Mesenchymal stem cell (in vitro differentiated cells and primary cell): ENCODE results near the gene KCNQ5.

Experiments used
- DNase-seq: peaks from one replicate; pipeline ENCODE4 v3.0.0-alpha.2; 2013
- H2AFZ ChIP-seq: one replicate; pipeline ENCODE4 v1.6.1; 2013; ENCODE audit warnings: low read depth, mild to moderate bottlenecking, control low read depth, inconsistent platforms, low read length, moderate library complexity
- H2AK5ac ChIP-seq: 2 replicates; pipeline ENCODE4 v1.6.1; 2013; ENCODE audit warnings: low read length, moderate library complexity, mild to moderate bottlenecking, inconsistent platforms; ENCODE audit not compliant: severe bottlenecking
- H2BK120ac ChIP-seq: one replicate; pipeline ENCODE4 v1.6.1; 2013; ENCODE audit warnings: low read depth, mild to moderate bottlenecking, inconsistent platforms, low read length, moderate library complexity
- H2BK12ac ChIP-seq, 2 experiments: one replicate each; pipeline ENCODE4 v1.6.1; 2013; ENCODE audit warnings: inconsistent platforms in 2 of 2, low read length in 2 of 2, mild to moderate bottlenecking in 2 of 2, moderate library complexity in 2 of 2, control low read depth in 1 of 2
- H2BK15ac ChIP-seq: one replicate; pipeline ENCODE4 v1.6.1; 2013; ENCODE audit warnings: mild to moderate bottlenecking, low read depth, inconsistent platforms; ENCODE audit not compliant: poor library complexity, severe bottlenecking
- H2BK5ac ChIP-seq: 2 replicates; pipeline ENCODE4 v1.6.1; 2013; ENCODE audit warnings: low read depth, mild to moderate bottlenecking, low read length, control low read depth, inconsistent platforms; ENCODE audit not compliant: poor library complexity, severe bottlenecking
- H3K14ac ChIP-seq, 2 experiments: one replicate each; pipeline ENCODE4 v1.6.1; 2013; ENCODE audit warnings: inconsistent platforms in 2 of 2, low read length in 2 of 2, control low read depth in 1 of 2, mild to moderate bottlenecking in 1 of 2, moderate library complexity in 1 of 2
- H3K18ac ChIP-seq, 2 experiments: one replicate each; pipeline ENCODE4 v1.6.1; 2013; ENCODE audit warnings: inconsistent platforms in 2 of 2, low read length in 2 of 2, control low read depth in 1 of 2, low read depth in 1 of 2, mild to moderate bottlenecking in 1 of 2
- H3K23ac ChIP-seq, 2 experiments: one replicate each; pipeline ENCODE4 v1.6.1; 2013; ENCODE audit warnings: inconsistent platforms in 2 of 2, low read length in 2 of 2, mild to moderate bottlenecking in 2 of 2, moderate library complexity in 2 of 2, control low read depth in 1 of 2
- H3K27ac ChIP-seq: 2 replicates; pipeline ENCODE4 v1.5.1; 2013; ENCODE audit warnings: mild to moderate bottlenecking, moderate library complexity, low read length, control low read depth, inconsistent platforms; ENCODE audit not compliant: poor library complexity, severe bottlenecking
- H3K27me3 ChIP-seq, 2 experiments: 2 replicates each; pipeline versions ENCODE4 v1.6.1 to v1.7.0; 2013; ENCODE audit warnings: low read length in 2 of 2, mild to moderate bottlenecking in 2 of 2, moderate library complexity in 2 of 2, control low read depth in 1 of 2, inconsistent platforms in 1 of 2; ENCODE audit not compliant: control insufficient read depth in 1 of 2, insufficient read depth in 1 of 2
- H3K36me3 ChIP-seq, 2 experiments: 2 replicates each; pipeline versions ENCODE4 v1.6.1 to v1.7.0; 2013; ENCODE audit warnings: low read length in 2 of 2, control low read depth in 1 of 2, inconsistent platforms in 1 of 2, low read depth in 1 of 2, mild to moderate bottlenecking in 1 of 2; ENCODE audit not compliant: insufficient read depth in 2 of 2, control insufficient read depth in 1 of 2
- H3K4ac ChIP-seq, 2 experiments: one replicate each; pipeline ENCODE4 v1.6.1; 2013; ENCODE audit warnings: inconsistent platforms in 2 of 2, low read length in 2 of 2, mild to moderate bottlenecking in 2 of 2, moderate library complexity in 2 of 2, control low read depth in 1 of 2, low read depth in 1 of 2
- H3K4me1 ChIP-seq: 2 replicates; pipeline ENCODE4 v1.6.1; 2013; ENCODE audit warnings: low read depth, low read length, control low read depth; ENCODE audit not compliant: control insufficient read depth, insufficient read depth
- H3K4me2 ChIP-seq: 2 replicates; pipeline ENCODE4 v1.6.1; 2013; ENCODE audit warnings: low read length, mild to moderate bottlenecking, inconsistent platforms; ENCODE audit not compliant: poor library complexity, severe bottlenecking
- H3K4me3 ChIP-seq, 2 experiments: 2 replicates each; pipeline versions ENCODE4 v1.5.1 to v1.7.0; 2013; ENCODE audit warnings: low read length in 2 of 2, mild to moderate bottlenecking in 2 of 2, control low read depth in 1 of 2, low read depth in 1 of 2; ENCODE audit not compliant: insufficient read depth in 1 of 2
- H3K79me1 ChIP-seq: replicated peaks from 2 replicates; pipeline ENCODE4 v1.6.1; 2013; ENCODE audit warnings: mild to moderate bottlenecking, control low read depth, low read length, inconsistent platforms; ENCODE audit not compliant: poor library complexity, severe bottlenecking
- H3K9ac ChIP-seq: 2 replicates; pipeline ENCODE4 v1.7.0; 2013; ENCODE audit warnings: mild to moderate bottlenecking, low read length, moderate library complexity
- H3K9me3 ChIP-seq: 2 replicates; pipeline ENCODE4 v1.7.0; 2013; ENCODE audit warnings: mild to moderate bottlenecking, low read length; ENCODE audit not compliant: control insufficient read depth
- H4K8ac ChIP-seq: one replicate; pipeline ENCODE4 v1.6.1; 2013; ENCODE audit warnings: inconsistent platforms, mild to moderate bottlenecking, low read length, moderate library complexity
- H4K91ac ChIP-seq: one replicate; pipeline ENCODE4 v1.6.1; 2013; ENCODE audit warnings: mild to moderate bottlenecking, low read length, inconsistent platforms
- WGBS: methylation state at CpG from one replicate; pipeline ENCODE4 v1.1.7; 2013; ENCODE audit warnings: mixed read lengths; 5-methylcytosine and 5-hydroxymethylcytosine counted together

KCNQ5 gene

GRCh38 chr6:72972579-72972978 is 350.7 kb downstream of the KCNQ5 start:
- H3K27ac ChIP-seq, result no peak overlapping the region
- H3K4me2 ChIP-seq, result no peak overlapping the region
- DNase-seq, result no peak
- no peak overlapping the region for H3K4ac ChIP-seq
- no peaks in the 10 kb centered on the region for H3K79me1 ChIP-seq
- no peak overlapping the region for H4K91ac ChIP-seq
- H3K9me3 ChIP-seq, result no peaks in the 10 kb centered on the region
- H3K23ac ChIP-seq, result no peak overlapping the region
- H2AFZ ChIP-seq, result no peak overlapping the region
- H2BK12ac ChIP-seq, result no peak overlapping the region
- H3K27me3 ChIP-seq, result no peaks in the 10 kb centered on the region
- H2BK5ac ChIP-seq, result no peak overlapping the region
- H3K4me1 ChIP-seq, result no peaks in the 10 kb centered on the region
- H2AK5ac ChIP-seq, result no peak overlapping the region
- H3K36me3 ChIP-seq, result no peaks in the 10 kb centered on the region
- H3K4me3 ChIP-seq, result no peak overlapping the region
- no peak overlapping the region for H2BK120ac ChIP-seq
- H3K18ac ChIP-seq, result no peak overlapping the region
- H4K8ac ChIP-seq, result no peak overlapping the region
- H2BK15ac ChIP-seq, result no peak overlapping the region
- H3K14ac ChIP-seq, result no peak overlapping the region
- H3K9ac ChIP-seq, result no peak overlapping the region

- no peaks in the 10 kb centered on the region for H3K36me3 ChIP-seq
- no peak overlapping the region for H3K18ac ChIP-seq
- no peak overlapping the region for H4K91ac ChIP-seq
- H3K4ac ChIP-seq, result no peak overlapping the region
- no peak overlapping the region for H3K14ac ChIP-seq
- no peaks in the 10 kb centered on the region for H3K4me1 ChIP-seq
- no peak overlapping the region for H2BK15ac ChIP-seq
- no peaks in the 10 kb centered on the region for H3K9me3 ChIP-seq
- H3K79me1 ChIP-seq, result no peaks in the 10 kb centered on the region
- DNase-seq, result no peak
- WGBS, result 43% methylated on average over 2 of the region's 2 CpGs
- H2BK5ac ChIP-seq, result no peak overlapping the region
- no peak overlapping the region for H2AK5ac ChIP-seq
- no peak overlapping the region for H3K27ac ChIP-seq
- H4K8ac ChIP-seq, result no peak overlapping the region
- no peak overlapping the region for H3K9ac ChIP-seq
- H3K4me2 ChIP-seq, result no peak overlapping the region
- H2BK120ac ChIP-seq, result no peak overlapping the region
- H2BK12ac ChIP-seq, result no peak overlapping the region
- no peak overlapping the region for H3K23ac ChIP-seq
- H3K27me3 ChIP-seq, result no peaks in the 10 kb centered on the region
- H2AFZ ChIP-seq, result no peak overlapping the region
- no peak overlapping the region for H3K4me3 ChIP-seq
Observed at GRCh38 chr6:72974276-72974675, 352.4 kb downstream of the KCNQ5 start.

- H2BK5ac ChIP-seq, result no peak overlapping the region
- H3K9me3 ChIP-seq, result no peaks in the 10 kb centered on the region
- H2AFZ ChIP-seq, result no peak overlapping the region
- H2BK12ac ChIP-seq, result no peak overlapping the region
- H3K4me2 ChIP-seq, result no peak overlapping the region
- H3K23ac ChIP-seq, result no peak overlapping the region
- H3K27ac ChIP-seq, result no peak overlapping the region
- no peaks in the 10 kb centered on the region for H3K27me3 ChIP-seq
- no peak overlapping the region for H4K8ac ChIP-seq
- no peak overlapping the region for H2BK15ac ChIP-seq
- no peaks in the 10 kb centered on the region for H3K36me3 ChIP-seq
- H3K9ac ChIP-seq, result no peak overlapping the region
- no peak overlapping the region for H3K14ac ChIP-seq
- DNase-seq, result no peak
- H3K18ac ChIP-seq, result no peak overlapping the region
- no peak overlapping the region for H3K4ac ChIP-seq
- no peaks in the 10 kb centered on the region for H3K79me1 ChIP-seq
- no peak overlapping the region for H2BK120ac ChIP-seq
- no peaks in the 10 kb centered on the region for H3K4me1 ChIP-seq
- no peak overlapping the region for H3K4me3 ChIP-seq
- H4K91ac ChIP-seq, result no peak overlapping the region
- H2AK5ac ChIP-seq, result no peak overlapping the region
- no CpG with 5 or more reads among the region's 1 CpG for WGBS
Observed at GRCh38 chr6:72975352-72975752, 353.5 kb downstream of the KCNQ5 start.

- H3K9ac ChIP-seq, result no peak overlapping the region
- no peak overlapping the region for H4K8ac ChIP-seq
- no peak overlapping the region for H3K4me2 ChIP-seq
- DNase-seq, result peak; percentile 7
- no peak overlapping the region for H3K18ac ChIP-seq
- no peak overlapping the region for H2BK15ac ChIP-seq
- 53% methylated on average over 2 of the region's 2 CpGs for WGBS
- no peaks in the 10 kb centered on the region for H3K9me3 ChIP-seq
- no peak overlapping the region for H3K4me3 ChIP-seq
- H3K79me1 ChIP-seq, result no peaks in the 10 kb centered on the region
- no peaks in the 10 kb centered on the region for H3K4me1 ChIP-seq
- no peak overlapping the region for H3K27ac ChIP-seq
- H2AK5ac ChIP-seq, result no peak overlapping the region
- H3K4ac ChIP-seq, result no peak overlapping the region
- H3K14ac ChIP-seq, result no peak overlapping the region
- H2BK5ac ChIP-seq, result no peak overlapping the region
- no peaks in the 10 kb centered on the region for H3K36me3 ChIP-seq
- H4K91ac ChIP-seq, result no peak overlapping the region
- no peak overlapping the region for H2BK12ac ChIP-seq
- no peak overlapping the region for H2BK120ac ChIP-seq
- H3K23ac ChIP-seq, result no peak overlapping the region
- no peaks in the 10 kb centered on the region for H3K27me3 ChIP-seq
- no peak overlapping the region for H2AFZ ChIP-seq
Observed at GRCh38 chr6:72976484-72976883, 354.6 kb downstream of the KCNQ5 start.
